ENCODE measurements around the gene TMEM106B. TPM values are rescaled to one million over a fixed set of nuclear protein-coding genes. Genes with fewer than 3 reads are reported as not detected.

Gene TMEM106B
- total RNA-seq, 4 donors from 2014 or later: 41.6 to 49.4 (median 45.4) TPM

- 91% methylated on average over 2 of the region's 2 CpGs for WGBS, 2 donors
- DNase-seq (ENCODE audit: low spot score in 2 of 2): no peak
- TF ChIP-seq CTCF (IDR thresholded peaks at IDR 0.05) (no peak), POLR2A (IDR thresholded peaks at IDR 0.05) (no peak)
- no peak overlapping the region for H3K4me3 ChIP-seq (ENCODE audit: low read depth, poor library complexity, severe bottlenecking)
- intact Hi-C loops (cut with DNase I; ENCODE audit: low total_unique reads): no loop called here
These were observed 32.8 kb upstream of the TMEM106B start for GRCh38 chr7:12178317-12178716.

GRCh38 chr7:12194426-12194825, 16.7 kb upstream of the TMEM106B start:
- intact Hi-C loops (cut with DNase I; ENCODE audit: low total_unique reads): no loop called here
- no peak for DNase-seq (ENCODE audit: low spot score in 2 of 2)
- TF ChIP-seq CTCF (IDR thresholded peaks at IDR 0.05) (no peak), POLR2A (IDR thresholded peaks at IDR 0.05) (no peak)
- H3K4me3 ChIP-seq (ENCODE audit: low read depth, poor library complexity, severe bottlenecking): no peak overlapping the region

DNA sequence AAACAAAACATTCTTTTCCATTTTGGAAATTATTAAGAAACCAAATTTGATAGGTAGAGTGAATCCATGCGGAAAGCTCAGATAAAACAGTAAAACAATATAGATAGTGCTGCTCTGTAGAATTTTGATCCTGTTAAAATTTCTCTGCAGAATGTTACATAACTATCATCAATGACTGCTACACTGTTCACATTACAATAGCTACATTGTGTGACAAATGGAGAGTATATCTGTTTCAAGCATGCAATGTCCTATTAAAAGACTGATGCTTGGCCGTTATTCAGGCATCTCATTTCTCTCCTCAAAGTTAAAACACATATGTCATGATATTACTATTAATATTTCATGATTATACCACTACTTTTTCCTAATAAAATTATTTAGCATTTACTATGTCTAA, 14.7 kb upstream of the TMEM106B start:
- no peak for DNase-seq (ENCODE audit: low spot score in 2 of 2)
- intact Hi-C loops (cut with DNase I; ENCODE audit: low total_unique reads): no loop called here
- H3K4me3 ChIP-seq (ENCODE audit: low read depth, poor library complexity, severe bottlenecking): no peak overlapping the region
- no peak for TF ChIP-seq POLR2A (IDR thresholded peaks at IDR 0.05)
- TF ChIP-seq CTCF (IDR thresholded peaks at IDR 0.05): no peak
- WGBS, 2 donors: 86 to 87% methylated on average over 2 of the region's 2 CpGs

DNA sequence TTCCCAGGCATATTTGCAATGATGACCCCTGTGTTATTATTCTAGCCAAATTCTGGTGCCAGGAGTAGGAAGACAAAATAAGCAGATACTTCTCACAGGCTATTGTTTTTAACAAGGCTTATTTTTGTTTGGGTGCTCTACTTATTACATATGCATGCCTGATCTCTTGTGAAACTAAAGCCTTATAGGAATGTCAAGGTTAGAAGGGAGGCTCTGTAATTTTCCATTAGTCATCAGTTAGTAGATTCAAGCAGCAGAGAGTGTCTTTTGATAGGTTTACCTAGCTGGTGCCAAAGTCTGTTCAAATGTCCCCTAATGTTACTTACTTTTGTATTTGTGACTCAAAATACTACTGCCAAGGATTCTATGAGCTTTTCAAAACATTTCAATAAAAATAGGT, 11.7 kb upstream of the TMEM106B start:
- H3K4me3 ChIP-seq (ENCODE audit: low read depth, poor library complexity, severe bottlenecking): no peak overlapping the region
- DNase-seq (ENCODE audit: low spot score in 2 of 2): no peak
- TF ChIP-seq CTCF (IDR thresholded peaks at IDR 0.05) (no peak), POLR2A (IDR thresholded peaks at IDR 0.05) (no peak)
- intact Hi-C loops (cut with DNase I; ENCODE audit: low total_unique reads): no loop called here

DNA sequence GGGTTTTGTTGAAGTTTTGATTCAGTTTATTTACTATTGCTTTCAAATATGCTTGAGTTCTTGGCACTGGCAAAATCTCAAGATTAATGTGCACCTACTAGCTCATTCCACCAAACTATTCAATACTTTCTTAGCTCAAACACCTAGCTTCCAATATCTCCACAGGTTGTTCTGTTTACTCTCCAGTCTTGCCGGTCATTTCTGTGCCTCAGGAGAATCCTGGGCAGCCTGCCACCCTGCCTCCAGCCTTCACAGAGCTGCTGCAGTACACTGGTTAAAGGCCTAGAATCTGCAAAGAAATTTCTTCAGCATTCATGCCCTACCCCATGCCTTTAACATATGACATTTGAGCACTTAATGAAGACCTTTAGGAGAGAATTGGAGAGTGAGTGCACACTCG, 4.0 kb upstream of the TMEM106B start:
- 44 to 49% methylated on average over 2 of the region's 2 CpGs for WGBS, 2 donors
- intact Hi-C loops (cut with DNase I; ENCODE audit: low total_unique reads): no loop called here

More for the DNA sequence above, 4.0 kb upstream of the TMEM106B start:
- no peak for DNase-seq (ENCODE audit: low spot score in 2 of 2)
- no peak for TF ChIP-seq POLR2A (IDR thresholded peaks at IDR 0.05)
- no peak for TF ChIP-seq CTCF (IDR thresholded peaks at IDR 0.05)
- no peak overlapping the region for H3K4me3 ChIP-seq (ENCODE audit: low read depth, poor library complexity, severe bottlenecking)

Measured in lower leg skin (tissue), 4 donors.